ENCODE data around the gene ADORA1.

The ADORA1 gene

DNA sequence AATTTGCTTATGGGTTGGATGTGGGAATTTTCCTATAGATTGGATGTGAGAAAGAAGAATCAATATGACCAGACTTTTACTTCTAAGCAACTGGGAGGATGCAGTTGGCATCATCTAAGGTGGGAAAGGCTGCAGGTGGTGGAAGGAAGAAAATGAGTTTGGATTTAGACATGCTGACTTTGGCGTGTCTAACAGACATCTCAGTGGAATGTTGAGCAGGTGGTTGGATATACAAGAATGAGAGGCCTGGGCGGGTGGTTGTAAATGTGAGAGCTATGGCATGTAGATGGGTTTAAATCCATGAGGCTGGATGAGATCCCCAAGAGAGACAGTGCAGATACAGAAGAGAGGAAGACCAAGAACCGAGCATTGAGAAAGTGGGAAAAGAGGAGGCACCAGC is 10.5 kb downstream of the ADORA1 start:
- no peak for DNase-seq

DNA sequence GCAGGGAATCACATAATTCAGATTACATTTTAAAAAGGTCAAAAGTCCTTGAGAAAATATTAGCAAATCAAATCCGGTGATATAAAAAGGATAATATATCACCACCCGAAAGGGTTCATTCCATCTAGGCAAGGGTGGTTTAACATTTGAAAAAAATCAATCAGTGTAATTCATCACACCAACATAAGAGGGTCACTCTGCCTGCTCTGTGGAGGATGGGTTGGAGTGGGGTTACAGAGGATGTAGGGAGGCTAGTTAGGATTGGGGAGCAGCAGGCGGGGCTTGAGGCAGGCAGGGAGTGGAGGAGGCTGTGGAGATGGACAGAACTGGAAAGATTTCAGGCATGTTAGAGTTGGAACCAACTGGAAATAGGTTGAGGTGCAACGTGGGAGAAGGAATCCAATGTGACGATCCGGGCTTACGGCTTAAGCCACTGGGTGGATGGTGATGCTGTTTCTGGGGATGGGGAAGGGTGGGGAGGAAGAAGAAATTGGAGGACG is 12.5 kb downstream of the ADORA1 start:
- no peak for DNase-seq

DNA sequence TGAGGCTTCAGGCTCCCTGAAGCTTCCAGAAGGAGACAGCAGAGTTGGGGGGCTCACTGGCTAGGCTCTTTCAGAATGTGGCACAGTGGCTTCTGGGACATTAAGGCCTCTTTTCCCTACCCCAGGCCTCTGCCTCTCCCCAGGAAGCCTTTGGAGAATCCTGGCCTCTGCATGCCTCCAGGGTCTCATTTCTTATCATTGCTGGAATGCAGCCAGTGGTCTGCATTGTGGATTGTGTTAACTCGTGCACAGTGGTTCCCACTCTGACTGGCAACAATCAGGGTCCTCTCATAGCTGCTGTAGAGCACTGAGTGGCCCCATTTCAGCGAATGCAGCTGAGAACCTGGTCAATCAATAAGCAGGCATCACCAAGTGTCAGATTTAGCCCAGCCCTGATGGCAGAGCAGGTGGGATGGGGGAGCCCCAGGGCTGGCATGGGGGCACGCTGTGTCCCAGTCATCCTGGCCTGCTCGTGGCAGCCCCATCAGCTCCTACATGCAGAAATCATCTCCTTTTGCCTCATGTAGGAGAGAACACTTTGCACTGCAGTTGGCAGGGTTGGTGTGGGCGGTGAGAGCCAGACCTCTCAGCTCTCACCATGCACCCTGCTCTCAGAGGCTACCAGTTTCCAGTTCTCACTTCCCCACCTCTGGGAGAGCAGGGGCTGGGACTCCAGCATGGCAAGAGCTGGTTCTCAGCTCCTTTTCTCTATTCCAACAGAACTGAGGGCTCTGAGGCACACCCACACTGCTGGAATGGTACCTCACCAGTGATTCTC is 13.4 kb downstream of the ADORA1 start:
- DNase-seq, result peak in 1 of 58 donors; percentile 28

DNA sequence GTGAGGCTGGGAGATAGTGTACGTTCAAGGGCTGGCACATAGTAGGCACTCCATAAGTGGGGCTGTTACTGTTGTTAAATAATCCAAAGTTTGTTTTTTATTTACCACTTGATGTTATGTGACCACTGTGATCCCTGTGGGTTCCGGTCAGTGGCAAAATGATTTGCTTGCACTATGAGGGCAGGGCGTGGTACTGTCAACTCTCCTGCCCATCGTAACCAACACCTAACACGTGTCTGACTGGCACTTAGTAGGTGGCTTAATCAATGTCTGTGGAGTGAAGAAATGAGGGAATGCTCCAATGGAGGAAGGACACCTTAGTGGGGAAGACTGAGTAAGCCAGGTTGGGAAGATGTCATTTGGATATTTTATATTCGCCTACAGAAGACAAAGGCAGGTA is 14.6 kb downstream of the ADORA1 start:
- DNase-seq, result no peak

DNA sequence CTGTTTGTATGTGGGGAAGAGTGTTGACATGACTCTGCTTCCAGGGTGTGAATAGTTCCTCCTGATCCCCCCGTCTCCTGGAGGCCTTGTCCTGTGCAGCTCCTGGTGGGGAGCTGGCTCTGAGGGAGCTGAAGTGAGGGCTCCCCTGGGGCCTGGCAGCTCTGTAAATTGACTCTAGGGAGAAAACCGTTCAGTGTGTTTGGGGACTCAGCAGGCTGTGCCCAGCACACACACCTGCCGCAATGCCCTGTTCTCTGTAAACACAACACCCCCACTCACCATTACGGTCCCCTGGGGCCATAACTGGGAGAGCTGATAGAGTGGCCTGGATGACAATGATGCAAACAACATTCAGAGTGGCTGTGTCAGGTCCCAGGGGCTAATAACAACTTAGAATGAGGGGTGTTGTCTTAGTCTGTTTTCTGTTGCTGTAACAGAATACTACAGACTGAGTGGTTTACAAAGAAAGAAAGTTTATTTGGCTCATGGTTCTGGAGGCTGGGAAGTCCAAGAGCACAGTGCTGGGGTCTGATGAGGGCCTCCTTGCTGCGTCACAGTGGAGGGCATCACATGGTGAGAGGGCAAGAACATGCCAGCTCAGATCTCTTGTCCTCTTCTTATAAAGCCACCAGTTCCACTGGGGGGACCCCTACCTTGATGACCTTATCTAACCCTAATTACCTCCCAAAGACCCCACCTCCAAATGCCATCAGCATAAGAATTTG is 15.3 kb downstream of the ADORA1 start:
- DNase-seq, result no peak

DNA sequence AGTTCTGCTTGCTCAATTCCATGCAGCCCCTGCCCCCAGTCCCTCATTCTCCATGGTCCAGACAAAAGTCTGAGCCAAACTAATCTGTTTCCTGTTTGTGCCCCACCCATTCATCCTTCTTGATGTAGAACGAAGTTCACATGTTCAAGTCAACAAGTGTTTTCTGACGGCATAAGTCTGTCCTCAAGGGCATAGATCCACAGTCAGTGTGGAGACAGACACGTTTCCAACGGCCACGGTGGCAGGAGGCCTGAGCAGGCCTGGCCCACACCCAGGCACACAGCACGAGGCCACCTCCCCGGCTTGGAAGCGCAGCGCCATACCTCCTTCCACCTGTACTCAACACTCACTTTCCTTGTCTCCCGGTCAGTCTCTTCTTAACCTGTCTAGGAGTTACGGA is 16.1 kb downstream of the ADORA1 start:
- no peak for DNase-seq

DNA sequence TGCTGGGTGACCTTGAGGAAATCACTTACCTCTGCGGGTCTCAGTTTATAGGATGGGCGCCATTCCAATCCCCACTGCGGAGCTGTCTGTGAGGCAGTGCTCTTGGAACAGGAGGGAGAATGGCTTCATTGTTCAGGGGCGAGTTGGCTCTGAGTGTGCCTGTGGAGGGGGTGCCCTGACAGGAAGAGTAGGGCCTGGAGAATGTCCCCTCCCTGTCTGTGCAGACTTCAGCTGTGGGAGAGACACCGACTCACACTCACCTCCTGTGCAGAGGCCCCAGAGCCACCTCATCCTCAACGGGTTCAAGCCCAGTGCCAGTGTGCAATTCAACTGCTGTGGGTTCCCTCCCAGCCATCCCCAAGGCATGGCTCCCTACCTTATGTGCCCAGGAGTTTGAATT is 17.1 kb downstream of the ADORA1 start:
- peak in 52 of 58 donors; percentile 23 to 92 (median 70) for DNase-seq

DNA sequence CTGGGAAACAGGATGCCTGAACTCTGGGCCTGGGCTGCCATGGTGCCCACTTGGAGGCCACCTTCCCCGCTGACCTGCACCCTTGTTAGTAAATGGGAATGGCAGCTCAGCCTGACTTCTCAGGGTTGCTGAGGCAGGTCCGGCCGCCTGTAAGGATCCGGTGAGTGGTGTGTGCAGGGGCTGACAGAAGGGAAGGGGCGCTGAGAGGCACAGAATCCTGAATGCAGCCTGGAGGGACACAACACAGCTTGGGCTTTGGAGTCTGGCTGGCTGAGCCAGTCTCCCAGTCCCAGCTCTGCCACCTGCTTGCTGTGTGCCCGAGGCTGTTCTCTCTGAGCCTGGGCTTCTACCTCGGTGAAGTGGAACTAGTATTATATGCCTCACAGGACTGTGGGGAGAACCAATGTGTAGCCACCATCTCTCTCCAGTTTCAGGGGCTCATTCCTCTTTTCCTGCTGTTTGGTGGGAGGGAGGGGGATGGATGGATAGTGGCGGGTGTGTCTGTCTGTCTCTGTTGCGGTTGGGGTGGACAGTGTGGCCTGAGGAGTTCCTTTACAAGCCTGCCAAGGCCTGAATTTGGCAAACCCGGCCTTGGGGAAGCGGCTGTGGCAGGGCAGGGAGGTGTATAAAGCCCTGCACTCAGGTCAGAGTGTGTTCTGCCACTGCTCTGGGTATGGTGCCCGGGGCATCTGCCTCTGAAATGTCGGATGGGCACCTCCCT is 18.0 kb downstream of the ADORA1 start:
- peak in 3 of 58 donors; percentile 27 to 54 (median 39) for DNase-seq

DNA sequence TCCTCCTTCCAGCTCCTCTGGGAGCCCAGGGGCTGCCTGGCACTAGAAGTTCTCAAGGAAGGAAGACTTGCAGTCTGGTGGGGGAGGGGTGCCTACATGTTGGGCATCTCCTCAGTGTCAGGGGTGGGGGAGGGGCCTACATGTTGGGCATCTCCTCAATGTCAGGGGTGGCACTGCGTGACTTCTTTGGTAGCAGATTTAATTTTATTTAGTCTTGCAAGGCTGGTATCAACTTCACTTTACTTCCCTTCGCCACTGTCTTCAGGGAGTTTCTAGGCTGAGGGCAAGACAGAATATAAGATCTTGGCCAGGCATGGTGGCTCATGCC is 18.5 kb downstream of the ADORA1 start:
- DNase-seq, result no peak

DNA sequence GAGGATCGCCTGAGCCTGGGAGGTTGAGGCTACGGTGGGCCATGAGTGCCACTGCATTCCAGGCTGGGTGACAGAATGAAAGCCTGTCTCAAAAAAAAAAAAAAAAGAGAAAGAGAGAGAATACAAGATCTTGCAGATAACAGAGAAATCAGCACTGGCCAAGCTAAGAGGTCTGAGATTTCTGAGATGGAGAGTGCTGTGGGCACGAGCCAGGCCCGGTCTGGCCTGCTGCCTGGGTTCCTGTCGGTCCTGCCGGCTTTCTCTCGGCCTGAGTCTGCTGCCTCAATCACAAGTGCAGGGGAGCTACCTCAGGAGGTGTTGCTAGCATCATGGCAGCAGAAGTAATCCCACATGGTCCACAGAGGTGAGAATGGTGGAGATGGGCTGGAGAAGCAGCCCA is 19.0 kb downstream of the ADORA1 start:
- peak in 9 of 58 donors; percentile 26 to 47 (median 34) for DNase-seq

DNA sequence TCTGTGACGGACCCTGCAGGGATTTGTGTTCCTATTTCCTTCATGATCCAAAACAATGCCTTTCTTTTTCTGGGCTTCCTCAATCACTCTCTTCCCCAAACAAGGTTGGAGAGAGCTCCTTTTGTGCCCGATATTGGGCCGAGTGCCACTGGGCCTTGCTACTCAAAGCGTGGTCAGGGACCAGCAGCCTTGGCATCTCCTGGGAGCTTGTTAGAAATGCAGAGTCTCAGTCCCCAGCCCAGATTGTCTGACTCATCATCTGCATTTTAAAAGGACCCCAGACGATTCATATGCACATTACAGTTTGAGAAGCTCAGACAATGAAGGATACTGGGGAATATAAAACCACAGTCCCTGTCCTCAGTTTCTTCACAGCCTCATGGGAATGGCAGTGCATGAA is 19.9 kb downstream of the ADORA1 start:
- peak in 49 of 58 donors; percentile 20 to 86 (median 59) for DNase-seq

DNA sequence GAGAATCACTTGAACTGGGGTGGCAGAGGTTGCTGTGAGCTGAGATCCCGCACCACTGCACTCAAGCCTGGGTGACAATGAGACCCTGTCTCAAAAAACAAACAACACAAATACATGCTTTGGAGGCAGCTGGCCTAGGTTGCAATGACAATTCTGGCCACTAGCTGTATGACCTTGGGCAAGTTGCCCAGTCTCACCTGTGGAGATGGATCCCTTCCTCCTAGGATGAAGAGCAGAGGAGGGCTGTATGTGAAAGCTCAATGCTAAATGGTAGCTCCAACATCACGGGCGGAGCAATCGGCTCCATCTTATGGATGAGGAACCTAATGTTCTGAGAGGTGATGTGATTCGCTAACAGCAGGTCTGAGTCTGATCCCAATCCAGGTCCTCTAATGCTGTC is 20.6 kb downstream of the ADORA1 start:
- DNase-seq, result no peak

DNA sequence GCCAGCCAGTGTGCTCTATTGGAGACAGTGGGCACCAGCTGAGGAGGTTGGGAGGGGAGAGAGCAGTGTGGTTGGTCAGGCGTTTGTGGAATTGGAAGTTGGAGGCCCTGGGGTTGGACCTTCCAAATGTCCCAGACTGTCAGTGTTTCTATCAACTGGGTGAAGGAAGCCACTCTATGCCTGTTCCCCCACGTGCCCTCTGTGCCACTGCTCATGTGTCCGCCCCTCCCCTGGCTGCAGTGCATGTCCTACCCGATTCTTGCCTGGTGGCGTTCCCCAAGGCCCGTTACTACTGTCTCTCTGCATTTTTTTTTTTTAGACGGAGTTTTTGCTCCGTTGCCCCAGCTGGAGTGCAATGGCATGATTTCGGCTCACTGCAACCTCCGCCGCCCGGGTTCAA is 21.1 kb downstream of the ADORA1 start:
- peak in 4 of 58 donors; percentile 28 to 41 (median 36) for DNase-seq

DNA sequence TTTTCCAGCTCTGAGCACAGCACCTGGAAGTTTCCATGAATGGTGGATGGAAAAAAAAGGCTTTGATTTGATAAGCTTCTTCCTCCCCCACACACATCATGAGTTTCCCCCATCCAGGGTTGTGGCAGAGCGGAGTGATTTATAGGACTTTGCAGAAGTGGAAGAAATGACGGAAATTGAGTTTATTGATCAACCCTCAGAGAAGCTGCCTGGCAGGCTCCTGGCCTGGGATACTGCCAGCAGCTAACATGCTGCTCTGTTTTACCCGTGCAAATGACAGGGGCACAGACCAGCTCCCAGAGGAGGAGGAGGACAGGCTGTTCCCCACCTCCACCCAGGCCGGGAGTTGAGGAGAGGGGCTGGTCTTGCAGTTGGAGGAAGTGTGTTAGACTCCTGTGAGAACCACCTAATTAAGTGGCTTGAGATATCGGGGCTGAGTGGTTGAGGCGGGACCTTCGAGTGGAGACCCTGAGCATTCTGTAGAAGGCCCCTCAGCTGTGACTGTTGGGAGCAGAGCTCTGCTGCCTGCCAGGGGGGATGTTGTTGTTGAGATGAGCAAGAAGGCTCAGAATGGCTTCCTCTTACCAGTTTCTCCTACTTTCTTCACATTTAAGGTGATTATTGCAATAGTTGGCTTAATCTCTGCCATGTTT is 21.8 kb downstream of the ADORA1 start:
- no peak for DNase-seq

DNA sequence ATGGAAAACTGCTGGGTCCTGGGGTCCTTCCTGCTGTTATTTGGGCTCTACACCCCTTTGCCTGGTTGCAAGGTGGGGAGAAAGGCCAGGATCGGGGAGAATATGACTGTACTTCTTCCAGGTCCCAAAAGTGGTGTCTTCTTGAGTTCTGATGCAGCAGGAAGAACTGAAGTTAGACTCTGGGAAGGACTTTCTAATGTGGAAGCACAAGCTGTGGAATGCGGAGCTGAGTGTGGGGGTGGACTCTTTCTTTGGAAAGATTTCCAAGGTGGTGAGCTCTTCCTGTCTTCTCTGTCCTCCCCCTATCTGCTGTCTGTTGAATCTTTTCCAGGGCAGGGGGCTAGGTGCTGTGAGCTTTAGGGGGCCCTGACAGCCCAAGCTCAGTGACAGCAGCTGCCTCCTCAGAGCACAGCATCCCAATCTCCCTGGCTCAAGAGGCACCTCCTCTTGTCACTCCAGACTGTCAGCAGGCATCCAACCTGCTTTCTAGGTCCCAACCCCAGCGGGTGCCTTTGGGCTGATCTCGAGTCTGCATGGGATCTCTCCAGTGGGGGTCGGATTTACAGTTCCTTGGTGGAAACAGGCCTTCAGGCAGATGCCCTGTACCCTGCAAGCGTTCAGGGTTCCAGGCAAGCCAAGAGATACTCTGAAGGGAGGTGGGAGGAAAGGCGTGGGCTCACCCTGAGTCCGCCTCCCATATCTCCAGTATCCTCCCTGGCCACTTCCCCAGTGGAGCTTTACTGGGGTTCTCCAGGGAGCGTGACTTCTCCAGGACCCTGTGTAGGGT is 23.2 kb downstream of the ADORA1 start:
- DNase-seq, result no peak

DNA sequence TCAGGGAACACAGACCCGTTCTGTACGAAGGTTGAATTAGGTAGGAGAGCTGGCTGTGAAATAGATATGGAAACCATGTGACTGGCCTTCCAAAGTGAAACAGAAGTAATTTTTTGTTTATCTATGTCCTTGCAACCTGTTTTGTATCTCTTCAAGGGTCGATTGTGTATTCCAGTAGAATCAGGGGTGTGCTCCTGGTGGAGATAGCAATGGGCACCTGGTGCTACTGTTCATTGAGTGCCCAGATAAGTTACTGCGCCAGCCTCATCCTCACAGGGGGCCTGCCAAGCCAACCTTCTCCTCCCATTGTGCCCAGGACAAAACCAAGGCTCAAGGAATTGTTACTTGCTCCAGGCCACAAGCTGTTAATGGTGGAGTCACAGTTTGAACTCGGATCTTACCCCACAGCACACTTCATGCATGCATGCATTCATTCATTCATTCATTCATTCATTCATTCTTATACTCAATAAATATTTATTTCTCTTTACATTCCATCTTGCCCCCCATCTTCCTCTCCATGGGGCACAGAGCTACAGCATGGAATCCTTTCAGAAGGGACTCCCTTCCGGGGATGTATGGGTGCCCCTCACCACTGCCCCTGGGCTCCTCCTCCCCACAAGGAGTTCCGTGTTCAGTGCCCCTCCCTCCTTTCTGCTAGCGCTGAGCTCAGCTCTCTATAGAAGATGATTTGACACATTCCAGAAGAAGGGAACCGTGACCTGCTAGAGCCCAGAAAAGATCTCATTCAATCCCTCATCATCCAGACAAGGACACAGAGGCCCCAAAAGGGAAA is 24.0 kb downstream of the ADORA1 start:
- no peak for DNase-seq

DNA sequence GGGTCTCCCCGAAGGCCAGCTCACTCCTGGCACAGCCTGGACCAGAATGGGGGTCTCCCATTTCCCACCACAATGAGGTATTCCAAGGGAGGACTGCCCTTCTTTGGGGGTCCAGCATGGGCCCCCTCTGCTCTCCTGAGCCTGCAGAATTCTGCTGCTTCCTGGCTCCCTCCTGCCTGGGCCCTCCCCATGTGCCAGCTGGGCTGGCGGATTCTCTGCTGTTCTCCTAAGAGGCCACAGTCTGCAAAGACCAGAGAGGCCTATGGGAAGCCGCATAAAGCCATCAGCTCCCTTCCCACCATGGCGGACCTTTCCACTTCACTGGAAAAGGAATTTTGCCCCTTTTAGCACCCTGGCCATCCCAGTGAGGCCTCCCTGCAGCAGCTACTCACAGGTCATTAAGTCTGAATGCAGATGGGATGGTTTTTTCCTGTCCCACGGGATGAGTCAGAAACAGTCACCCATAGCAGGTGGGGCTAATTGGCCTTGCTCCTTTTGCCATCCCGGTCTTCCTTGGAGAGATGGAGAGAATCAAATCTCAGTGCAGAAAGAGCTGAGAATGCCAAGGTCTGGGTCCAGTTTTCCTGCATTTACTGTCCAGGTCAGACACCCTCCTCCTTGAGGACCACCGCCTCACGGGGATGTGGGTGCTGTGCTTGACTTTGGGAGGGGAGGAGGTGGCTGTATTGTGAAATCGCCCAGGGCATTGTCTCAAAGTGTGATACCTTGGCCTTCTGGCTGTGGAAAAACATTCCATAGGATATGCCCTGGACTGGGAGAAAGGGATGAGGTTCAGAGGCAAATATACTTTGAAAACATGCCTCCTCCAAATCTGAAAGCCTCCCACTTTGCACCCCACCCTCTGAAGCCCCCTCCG is 24.9 kb downstream of the ADORA1 start:
- DNase-seq, result no peak

DNA sequence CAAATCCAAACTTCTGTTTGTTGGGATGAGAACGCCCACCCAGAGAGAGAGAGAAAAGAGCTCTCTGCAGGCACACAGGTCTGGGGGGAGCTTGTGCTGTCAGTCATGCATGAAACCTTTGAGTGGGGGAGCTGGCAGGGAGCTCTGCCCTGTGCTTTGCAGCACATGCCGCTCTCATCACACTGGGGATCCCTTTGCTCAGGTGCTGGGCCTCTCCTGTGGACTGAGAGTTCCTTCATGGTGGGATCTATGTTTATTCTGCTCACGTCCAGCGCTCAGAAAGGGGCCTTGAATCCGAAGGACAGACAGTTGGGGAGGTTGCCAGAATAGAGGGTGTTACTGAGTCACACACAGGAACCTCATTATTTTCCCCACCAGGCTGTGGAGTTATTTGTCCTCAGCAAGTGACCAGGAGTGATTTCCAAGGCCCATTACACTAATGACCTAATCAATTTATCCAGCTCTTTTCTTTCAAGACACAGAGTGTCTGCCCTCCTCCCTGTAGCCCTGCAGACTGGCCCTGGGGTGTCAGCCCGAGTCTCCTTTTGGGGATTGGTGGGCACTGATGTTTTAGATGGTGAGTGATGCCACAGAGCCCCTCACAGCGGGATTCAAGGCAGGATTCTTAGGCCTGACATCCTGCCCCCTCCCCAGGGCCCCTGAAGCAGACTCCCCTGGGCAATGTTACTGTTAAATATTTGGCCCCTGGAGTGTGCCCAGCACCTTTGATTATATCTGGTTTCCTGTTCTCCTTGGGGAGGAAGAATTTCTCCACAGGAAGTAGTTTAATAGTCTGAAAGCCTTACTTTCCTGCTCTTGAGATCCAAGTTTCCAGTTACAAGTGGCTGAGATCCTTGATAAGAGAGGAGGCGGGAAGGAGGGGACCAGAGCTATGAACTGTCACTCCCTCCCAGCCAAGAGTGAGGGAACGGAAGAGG is 25.8 kb downstream of the ADORA1 start:
- peak in 30 of 58 donors; percentile 21 to 78 (median 46) for DNase-seq
